Glomerular visceral epithelial cell (primary cell): Measurements from ENCODE around the gene SDF2L1.
"Not testable (repeated sequence)": the region's sequence is repeated elsewhere in the genome, so short reads cannot be mapped to it uniquely, and the experiment has no call there.

Source experiments
- DNase-seq: peaks from one replicate; pipeline ENCODE4 v3.0.0-alpha.2; 2016; ENCODE audit errors: extremely low spot score

SDF2L1 gene

GRCh38 chr22:21661991-21662390 lies 19.9 kb downstream of the SDF2L1 start:
- DNase-seq = no peak

DNA sequence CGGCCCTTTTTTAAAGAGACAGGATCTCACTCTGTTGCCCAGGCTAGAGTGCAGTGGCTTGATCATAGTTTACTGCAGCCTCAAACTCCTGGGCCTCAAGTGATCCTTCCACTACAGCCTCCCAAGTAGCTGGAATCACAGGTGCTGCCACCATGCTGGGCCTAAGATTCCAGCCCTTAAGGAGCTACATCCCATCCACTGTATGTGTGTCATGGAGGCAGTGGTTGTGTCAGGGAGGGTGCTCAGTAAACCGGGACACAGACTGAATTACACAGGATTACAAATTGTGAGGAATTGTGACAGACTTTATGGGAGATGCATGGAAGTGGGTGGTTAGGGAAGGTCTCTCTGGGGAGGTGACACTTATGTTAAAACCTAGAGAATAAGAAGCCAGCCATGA lies 21.6 kb downstream of the SDF2L1 start:
- DNase-seq = no peak

DNA sequence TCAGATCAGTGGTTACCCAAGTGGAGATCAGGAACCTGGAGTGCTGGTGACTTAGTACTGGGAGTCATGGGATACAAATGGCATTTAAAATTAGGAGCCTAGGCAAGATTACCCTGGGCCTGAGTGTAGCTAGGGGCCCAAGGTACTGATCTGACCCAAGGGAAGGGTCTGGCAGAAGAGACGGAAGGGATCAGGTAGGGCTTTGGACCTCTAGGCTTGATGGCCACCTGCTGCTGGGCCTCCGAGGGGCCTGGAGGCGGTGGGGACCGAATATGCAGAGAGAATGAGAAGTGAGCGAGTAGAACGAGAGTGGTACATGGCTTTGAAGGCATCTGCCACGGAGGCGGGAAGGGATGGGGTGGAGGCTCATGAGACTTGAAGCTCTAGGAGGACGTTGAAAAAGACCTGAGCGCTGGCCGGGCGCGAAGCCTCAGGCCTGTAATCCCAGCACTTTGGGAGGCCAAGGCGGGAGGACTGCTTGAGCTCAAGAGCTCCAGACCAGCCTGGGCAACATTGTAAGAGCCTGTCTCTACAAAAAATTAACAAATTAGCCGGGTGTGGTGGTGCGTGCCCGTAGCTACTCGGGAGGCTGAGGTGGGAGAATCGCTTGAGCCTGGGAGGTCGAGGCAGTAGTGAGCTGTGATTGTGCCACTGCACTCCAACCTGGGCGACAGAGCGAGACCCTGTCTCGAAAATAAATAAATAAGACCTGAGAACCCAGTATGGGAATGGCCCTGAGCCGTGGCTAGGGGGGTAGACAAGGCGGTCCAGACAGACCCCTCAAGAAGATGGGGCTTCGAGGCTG lies 23.1 kb downstream of the SDF2L1 start:
- DNase-seq = no peak

DNA sequence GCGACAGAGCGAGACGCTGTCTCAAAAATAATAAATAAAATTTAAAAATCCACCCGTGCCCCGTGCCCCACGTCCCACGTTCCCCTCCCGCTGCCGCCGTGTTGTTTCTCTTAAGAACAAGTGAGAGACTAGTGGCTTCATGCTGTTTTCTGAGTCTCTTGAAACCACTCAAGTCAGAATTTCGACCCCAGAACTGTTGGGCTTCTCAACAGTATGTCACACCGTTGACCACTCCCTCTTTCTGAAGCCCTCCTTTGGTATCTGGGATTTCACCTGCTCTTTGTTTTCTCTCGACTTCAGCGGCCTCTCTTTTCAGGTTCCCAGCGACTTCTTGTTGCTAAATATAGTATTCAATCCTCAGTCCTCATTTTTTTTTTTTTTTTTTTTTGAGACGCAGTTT lies 24.7 kb downstream of the SDF2L1 start:
- DNase-seq = no peak

DNA sequence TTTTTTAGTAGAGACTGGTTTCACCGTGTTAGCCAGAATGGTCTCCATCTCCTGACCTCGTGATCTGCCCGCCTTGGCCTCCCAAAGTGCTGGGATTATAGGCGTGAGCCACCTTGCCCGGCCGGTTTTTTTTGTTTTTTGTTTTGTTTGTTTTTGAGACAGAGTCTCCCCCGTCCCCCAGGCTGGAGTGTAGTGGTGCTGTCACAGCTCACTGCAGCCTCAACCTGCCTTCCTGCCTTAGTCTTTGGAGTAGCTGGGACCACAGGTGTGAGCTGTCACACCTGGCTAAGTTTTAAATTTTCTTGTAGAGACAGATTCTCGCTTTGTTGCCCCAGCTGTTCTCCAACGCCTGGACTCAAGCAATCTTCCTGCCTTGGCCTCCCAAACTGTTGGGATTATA lies 26.9 kb downstream of the SDF2L1 start:
- DNase-seq = no peak

DNA sequence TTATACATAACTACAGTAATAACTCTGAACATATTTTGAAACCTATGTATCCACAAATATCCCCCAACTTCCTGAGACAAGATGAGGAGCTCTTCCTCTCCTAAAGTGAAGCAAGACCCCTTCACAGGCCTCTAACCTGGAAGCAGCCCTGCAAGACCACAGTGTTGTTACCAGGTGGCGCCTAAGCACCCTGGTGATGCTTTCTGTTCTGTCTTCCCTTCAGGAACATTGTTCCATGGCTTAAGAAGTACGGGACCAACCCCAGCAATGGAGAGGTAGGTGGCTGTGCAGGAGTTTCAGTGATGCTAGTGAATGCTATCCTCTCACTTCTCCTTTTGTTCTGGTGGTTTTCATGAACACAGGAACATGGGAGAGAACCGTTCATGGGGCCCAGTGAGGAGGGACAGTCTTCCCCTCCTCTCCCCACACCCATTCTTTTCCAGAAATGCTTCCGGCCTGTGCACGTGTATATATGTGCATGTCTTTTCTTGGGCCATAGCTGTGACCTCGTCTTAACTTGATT lies 30.1 kb downstream of the SDF2L1 start:
- DNase-seq = no peak

- DNase-seq = no peak
Measured at GRCh38 chr22:21673534-21674321, 31.6 kb downstream of the SDF2L1 start.

DNA sequence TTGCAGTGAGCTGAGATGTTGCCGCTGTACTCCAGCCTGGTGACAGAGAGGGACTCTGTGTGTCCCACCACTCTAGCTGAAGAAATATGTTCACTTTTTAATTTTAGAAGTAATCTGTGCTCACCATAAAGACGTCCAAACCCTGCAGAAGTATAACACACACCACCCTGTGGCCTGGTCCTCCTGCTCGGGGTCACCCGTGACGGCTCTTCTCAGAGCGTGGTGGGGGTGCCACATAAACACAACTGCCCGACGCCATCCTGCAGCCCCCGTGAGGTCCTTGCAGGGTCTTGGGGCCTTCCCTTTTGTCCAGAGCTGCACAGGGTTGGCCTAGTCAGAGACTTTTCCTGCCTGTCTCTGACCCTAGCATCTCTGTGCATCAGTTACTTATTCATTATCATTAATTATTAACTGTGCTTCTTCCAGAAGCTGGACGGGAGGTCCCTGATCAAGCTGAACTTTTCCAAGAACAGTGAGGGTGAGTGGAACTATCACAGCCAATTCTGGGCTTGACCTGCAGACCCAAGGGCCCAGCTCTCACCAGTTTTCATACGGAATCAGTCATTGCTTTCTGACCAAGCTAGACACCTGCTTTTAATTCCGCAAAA lies 32.6 kb downstream of the SDF2L1 start:
- no peak for DNase-seq

GRCh38 chr22:21677606-21678443 lies 35.7 kb downstream of the SDF2L1 start:
- DNase-seq = no peak

GRCh38 chr22:21678842-21679241 lies 36.7 kb downstream of the SDF2L1 start:
- DNase-seq = not testable (repeated sequence)

- no peak for DNase-seq
Measured at GRCh38 chr22:21679383-21679782, 37.3 kb downstream of the SDF2L1 start.

GRCh38 chr22:21680830-21681565 lies 38.9 kb downstream of the SDF2L1 start:
- no peak for DNase-seq

GRCh38 chr22:21681566-21682370 lies 39.7 kb downstream of the SDF2L1 start:
- DNase-seq = no peak

GRCh38 chr22:21682385-21683175 lies 40.5 kb downstream of the SDF2L1 start:
- peak; percentile 54 for DNase-seq

DNA sequence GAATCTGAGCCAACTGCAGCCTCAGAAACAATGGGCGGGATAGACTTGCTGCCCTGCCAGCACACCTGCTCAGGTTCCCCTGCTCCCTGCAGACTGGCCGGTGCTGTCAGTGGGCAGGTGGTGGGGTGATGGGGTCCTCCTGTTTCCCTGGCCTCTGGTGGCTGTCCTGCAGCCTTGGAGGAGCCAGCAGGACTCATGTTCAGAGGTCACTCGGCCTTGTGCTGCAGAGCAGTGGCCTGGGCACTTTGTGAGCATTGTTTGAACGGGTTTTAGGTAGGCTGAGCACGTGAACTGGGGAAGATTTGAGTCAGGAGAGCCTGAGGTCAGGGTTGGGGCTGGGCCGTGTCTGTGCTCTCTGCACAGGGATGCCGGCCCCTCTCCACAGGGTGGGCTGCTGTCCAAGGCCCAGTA lies 41.3 kb downstream of the SDF2L1 start:
- DNase-seq = no peak

DNA sequence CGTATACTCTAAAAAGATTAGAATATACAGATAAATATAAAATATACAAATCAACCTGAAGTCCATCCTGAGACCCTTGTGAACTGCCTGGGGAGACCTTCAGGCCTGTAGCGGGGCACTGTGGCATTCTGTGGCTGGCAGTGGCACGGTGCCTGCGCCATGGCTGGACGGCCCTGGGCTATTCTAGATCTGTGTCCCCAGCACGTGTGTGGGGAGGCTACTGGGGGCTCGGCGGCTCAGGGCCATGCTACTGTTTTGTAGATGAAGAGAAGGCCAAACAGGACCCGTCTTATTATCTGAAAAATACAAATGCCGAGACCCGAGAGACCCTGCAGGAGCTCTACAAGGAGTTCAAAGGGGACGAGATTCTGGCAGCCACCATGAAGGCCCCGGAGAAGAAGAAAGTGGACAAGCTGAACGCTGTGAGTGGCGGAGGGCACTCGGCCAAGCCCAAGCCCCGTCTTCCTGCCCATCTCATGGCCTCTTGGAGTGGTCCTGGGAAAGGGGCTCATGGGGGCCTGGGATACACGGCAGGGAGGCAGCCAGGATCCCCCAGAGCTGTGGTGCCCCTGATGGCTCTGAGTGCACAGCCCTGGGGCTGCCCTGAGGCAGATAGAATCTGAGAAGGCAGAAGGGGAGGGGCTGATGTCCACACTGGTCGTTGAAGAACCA lies 42.5 kb downstream of the SDF2L1 start:
- DNase-seq = no peak

- DNase-seq = no peak
Measured at GRCh38 chr22:21685164-21685513, 43.0 kb downstream of the SDF2L1 start.

DNA sequence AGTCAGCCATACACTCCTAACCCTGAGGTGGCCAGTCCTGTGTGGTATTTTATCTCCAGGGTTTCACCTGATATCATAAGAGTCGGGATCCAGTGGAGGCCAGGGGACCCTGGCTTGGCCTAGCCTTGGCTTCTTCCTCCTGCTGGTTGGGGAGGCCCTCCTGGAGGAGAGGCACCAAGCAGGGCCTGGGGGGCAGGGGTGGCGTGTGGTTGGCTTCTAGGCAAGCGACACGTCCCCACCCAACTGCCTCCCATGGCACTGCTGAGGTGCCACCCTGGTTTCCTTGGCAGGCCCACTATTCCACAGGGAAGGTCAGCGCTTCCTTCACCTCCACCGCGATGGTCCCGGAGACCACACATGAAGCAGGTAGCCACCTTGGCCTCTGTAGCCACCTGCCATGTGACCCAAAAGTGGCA lies 44.1 kb downstream of the SDF2L1 start:
- DNase-seq = no peak
